OCI-LY7 (cell line): ENCODE measurements around the gene MAGI1. TPM values are rescaled to one million over a fixed set of nuclear protein-coding genes. Genes with fewer than 3 reads are reported as not detected.

Experiments
- BruUV-seq: library from RNA; stranded (reverse); fragments of 400-500 nt; replicated peaks from 2 replicates; lab custom pipeline; 2021; lab: Mats Ljungman, UMichigan
- CTCF ChIA-PET: fragments of 300-600 bp; sonication (Branson Sonifier 250); formaldehyde crosslinking; loops from one replicate; lab custom pipeline; 2022; ENCODE audit warnings: antibody characterized with exemption; ENCODE audit not compliant: unreplicated experiment; lab: Charles Lee
- POLR2A ChIA-PET: fragments of 300-600 bp; sonication (Branson Sonifier 250); formaldehyde crosslinking; loops from one replicate; lab custom pipeline; 2022; ENCODE audit warnings: antibody characterized with exemption; lab: Charles Lee
- DNase-seq: peaks from one replicate; pipeline ENCODE4 v3.0.0-alpha.2; 2015; ENCODE audit warnings: low spot score
- H2AFZ ChIP-seq: fragments of 200-600 bp; sonication (generic), shearing (Covaris generic); 2 replicates; pipeline ENCODE4 v1.6.1; 2014; ENCODE audit warnings: mild to moderate bottlenecking, antibody characterized with exemption, low read length, moderate library complexity
- H3K27ac ChIP-seq: fragments of 200-600 bp; sonication (generic); 2 replicates; pipeline ENCODE4 v1.5.1; 2014; ENCODE audit warnings: mixed run types, low read depth, mild to moderate bottlenecking, moderate library complexity, low read length, inconsistent platforms; ENCODE audit not compliant: poor library complexity, severe bottlenecking
- H3K36me3 ChIP-seq: fragments of 200-600 bp; sonication (generic); 2 replicates; pipeline ENCODE4 v1.6.1; 2014; ENCODE audit warnings: mild to moderate bottlenecking, antibody characterized with exemption, low read length, moderate library complexity, mixed read lengths; ENCODE audit not compliant: insufficient read depth
- H3K4me1 ChIP-seq: fragments of 200-600 bp; sonication (generic); 2 replicates; pipeline ENCODE4 v1.5.1; 2014; ENCODE audit warnings: mild to moderate bottlenecking, low read length; ENCODE audit not compliant: insufficient read depth, poor library complexity, severe bottlenecking
- H3K4me2 ChIP-seq: fragments of 200-600 bp; sonication (generic); 2 replicates; pipeline ENCODE4 v1.6.1; 2014; ENCODE audit warnings: mild to moderate bottlenecking, low read length
- H3K4me3 ChIP-seq: fragments of 200-600 bp; sonication (generic); 2 replicates; pipeline ENCODE4 v1.5.1; 2014; ENCODE audit warnings: mild to moderate bottlenecking, low read depth, low read length; ENCODE audit not compliant: poor library complexity, severe bottlenecking
- H3K79me2 ChIP-seq: fragments of 200-600 bp; sonication (generic); 2 replicates; pipeline ENCODE4 v1.6.1; 2016; ENCODE audit warnings: low read depth, mild to moderate bottlenecking, low read length, moderate library complexity, mixed read lengths; ENCODE audit not compliant: insufficient read depth
- H3K9me2 ChIP-seq: fragments of 200-600 bp; sonication (generic); 2 replicates; pipeline ENCODE4 v1.6.1; 2016; ENCODE audit warnings: mild to moderate bottlenecking, low read length, mixed read lengths; ENCODE audit not compliant: insufficient read depth
- H3K9me3 ChIP-seq: fragments of 200-600 bp; sonication (generic); 2 replicates; pipeline ENCODE4 v1.6.1; 2014; ENCODE audit warnings: mild to moderate bottlenecking, mixed run types, low read length, mixed read lengths
- H4K20me1 ChIP-seq: fragments of 200-600 bp; sonication (generic); 2 replicates; pipeline ENCODE4 v1.6.1; 2014; ENCODE audit warnings: mild to moderate bottlenecking, antibody characterized with exemption, low read length, moderate library complexity, mixed read lengths; ENCODE audit not compliant: insufficient read depth
- CTCF ChIP-seq: fragments of 200-600 bp; sonication (generic); conservative IDR thresholded peaks from 2 replicates; pipeline ENCODE4 v1.5.1; 2014; ENCODE audit warnings: mild to moderate bottlenecking, antibody characterized with exemption, low read length, moderate library complexity, mixed read lengths
- EZH2phosphoT487 ChIP-seq: fragments of 200-600 bp; sonication (generic); IDR thresholded peaks from 2 replicates; pipeline ENCODE4 v1.6.1; 2018; ENCODE audit warnings: low read depth, borderline replicate concordance, mild to moderate bottlenecking, mixed run types, antibody characterized with exemption, low read length, moderate library complexity, mixed read lengths
- intact Hi-C: fragments of 100-400 bp; cut with micrococcal nuclease; formaldehyde crosslinking; loops from one replicate; pipeline ENCODE4 v1.10.0; 2022; ENCODE audit not compliant: unreplicated experiment
- total RNA-seq, 2 experiments: library from RNA; depleted of rRNA in 1 of 2; stranded (reverse); fragments of >200 nt in 1 of 2; shearing (Covaris generic) in 1 of 2; gene quantifications; 2 replicates each; pipeline ENCODE4 v1.2.3, GENCODE V29; 2014 to 2022

MAGI1 gene
- total RNA-seq, 2 experiments from 2014 or later: 0.63 to 2.5 TPM

- ChIA-PET POLR2A (interaction anchor here (0.6 kb wide), 1 partner anchor 1975 kb away, joined by 3 read pairs; no protein-coding TSS in a partner anchor), CTCF (no interaction called here)
- no peak for TF ChIP-seq CTCF
- no peak for TF ChIP-seq EZH2phosphoT487
- H4K20me1 ChIP-seq: no peaks in the 10 kb centered on the region
- no peak overlapping the region for H3K27ac ChIP-seq
- no peak for DNase-seq
- no peaks in the 10 kb centered on the region for H3K9me2 ChIP-seq
- no peak overlapping the region for H3K4me3 ChIP-seq
- H3K4me2 ChIP-seq: no peak overlapping the region
- intact Hi-C loops: no loop called here
- no peaks in the 10 kb centered on the region for H3K4me1 ChIP-seq
- H3K9me3 ChIP-seq: no peaks in the 10 kb centered on the region
- H3K36me3 ChIP-seq: no peaks in the 10 kb centered on the region
- no peak overlapping the region for H2AFZ ChIP-seq
- H3K79me2 ChIP-seq: no peaks in the 10 kb centered on the region
- BruUV-seq: no TSS peak
Measured at GRCh38 chr3:65623362-65623761, 415.4 kb downstream of the MAGI1 start.

- H3K4me2 ChIP-seq: no peak overlapping the region
- ChIA-PET POLR2A (no interaction called here), CTCF (no interaction called here)
- no peak overlapping the region for H2AFZ ChIP-seq
- no peak overlapping the region for H3K4me3 ChIP-seq
- intact Hi-C loops: no loop called here
- no peaks in the 10 kb centered on the region for H3K9me3 ChIP-seq
- DNase-seq: no peak
- H3K4me1 ChIP-seq: no peaks in the 10 kb centered on the region
- no peaks in the 10 kb centered on the region for H3K79me2 ChIP-seq
- no peaks in the 10 kb centered on the region for H3K36me3 ChIP-seq
- H3K27ac ChIP-seq: no peak overlapping the region
- H4K20me1 ChIP-seq: no peaks in the 10 kb centered on the region
- H3K9me2 ChIP-seq: no peaks in the 10 kb centered on the region
- no peak for TF ChIP-seq EZH2phosphoT487
- TF ChIP-seq CTCF: no peak
- no TSS peak for BruUV-seq
Measured at GRCh38 chr3:65619888-65620287, 418.8 kb downstream of the MAGI1 start.

GRCh38 chr3:65619451-65619881 is 419.3 kb downstream of the MAGI1 start:
- intact Hi-C loops: no loop called here
- Histone ChIP-seq H4K20me1 (no peaks in the 10 kb centered on the region), H3K36me3 (no peaks in the 10 kb centered on the region), H3K9me3 (no peaks in the 10 kb centered on the region), H3K4me1 (no peaks in the 10 kb centered on the region), H3K4me3 (no peak overlapping the region), H3K9me2 (no peaks in the 10 kb centered on the region), H3K4me2 (no peak overlapping the region), H3K27ac (no peak overlapping the region), H2AFZ (no peak overlapping the region), H3K79me2 (no peaks in the 10 kb centered on the region)
- ChIA-PET CTCF (no interaction called here), POLR2A (no interaction called here)
- DNase-seq: no peak
- TF ChIP-seq EZH2phosphoT487 (no peak), CTCF (no peak)
- BruUV-seq: no TSS peak
